Endodermal cell (in vitro differentiated cells): ENCODE measurements around the gene PLXNB3. TPM values are rescaled to one million over a fixed set of nuclear protein-coding genes. Genes with fewer than 3 reads are reported as not detected.
A peak's percentile ranks its signal among the peaks of the same experiment; 100 is the strongest.

Experiments
- DNase-seq: peaks from one replicate; pipeline ENCODE4 v3.0.0-alpha.2; 2017
- H3K27ac ChIP-seq: 2 replicates; pipeline ENCODE4 v1.5.1; 2013; ENCODE audit warnings: mild to moderate bottlenecking, low read depth, low read length, moderate library complexity
- H3K27me3 ChIP-seq: 2 replicates; pipeline ENCODE4 v1.6.1; 2013; ENCODE audit warnings: mild to moderate bottlenecking, low read length, moderate library complexity; ENCODE audit not compliant: insufficient read depth, control insufficient read depth, poor library complexity, severe bottlenecking
- H3K36me3 ChIP-seq: 2 replicates; pipeline ENCODE4 v1.7.0; 2013; ENCODE audit warnings: mild to moderate bottlenecking, low read length, moderate library complexity; ENCODE audit not compliant: control insufficient read depth, insufficient read depth
- H3K4me1 ChIP-seq: one replicate; pipeline ENCODE4 v1.7.0; 2013; ENCODE audit warnings: low read length; ENCODE audit not compliant: control insufficient read depth, insufficient read depth
- H3K4me3 ChIP-seq: 2 replicates; pipeline ENCODE4 v1.5.1; 2013; ENCODE audit warnings: mild to moderate bottlenecking, low read length, moderate library complexity
- H3K9ac ChIP-seq: 2 replicates; pipeline ENCODE4 v1.6.1; 2013; ENCODE audit warnings: mild to moderate bottlenecking, low read length, moderate library complexity; ENCODE audit not compliant: poor library complexity, severe bottlenecking; ENCODE audit errors: extremely low read depth
- H3K9me3 ChIP-seq: 2 replicates; pipeline ENCODE4 v1.6.1; 2013; ENCODE audit warnings: mild to moderate bottlenecking, low read length, moderate library complexity; ENCODE audit not compliant: control insufficient read depth
- H3K27ac Mint-ChIP-seq: 2 replicates; pipeline ENCODE4 v1.8.0; 2020; ENCODE audit warnings: mixed read lengths
- H3K27me3 Mint-ChIP-seq: 2 replicates; pipeline ENCODE4 v1.8.0; 2021; ENCODE audit warnings: mild to moderate bottlenecking, mixed read lengths; ENCODE audit not compliant: insufficient read depth
- H3K36me3 Mint-ChIP-seq: 2 replicates; pipeline ENCODE4 v1.8.0; 2020; ENCODE audit warnings: low read depth, mixed read lengths
- H3K4me1 Mint-ChIP-seq: 2 replicates; pipeline ENCODE4 v1.8.0; 2020; ENCODE audit warnings: mixed read lengths
- H3K4me3 Mint-ChIP-seq: 2 replicates; pipeline ENCODE4 v1.8.0; 2020; ENCODE audit warnings: mild to moderate bottlenecking, moderate library complexity, mixed read lengths
- H3K9me3 Mint-ChIP-seq: 2 replicates; pipeline ENCODE4 v1.8.0; 2020; ENCODE audit warnings: mild to moderate bottlenecking, mixed read lengths
- WGBS, 2 experiments: methylation state at CpG; one replicate each; pipeline versions ENCODE4 v1.1.5 to v1.1.7; 2013; ENCODE audit warnings: missing lambda C conversion rate in 2 of 2, mixed read lengths in 1 of 2; ENCODE audit not compliant: insufficient coverage in 1 of 2, insufficient read length in 1 of 2; 5-methylcytosine and 5-hydroxymethylcytosine counted together
- total RNA-seq, 2 donors: library from RNA; stranded (reverse); fragmentation: NEBNext Ultra II Directional in 1 of 2; extraction: Animal tissue kit (Norgen Biotek cat#: 25700) in 1 of 2; gene quantifications; 2 replicates in 1 of 2; 3 replicates in 1 of 2; pipeline ENCODE4 v1.2.1, GENCODE V29; 2021
- TF ChIP-seq, protein P1 (sequence below): fragments of 200-600 bp; sonication (generic); conservative IDR thresholded peaks from 2 replicates; pipeline ENCODE4 v1.5.0; 2021; ENCODE audit warnings: antibody characterized with exemption, mild to moderate bottlenecking

The PLXNB3 gene
- total RNA-seq, 2 donors from 2014 or later = 1.1 TPM

- TF ChIP-seq, protein P1, sequence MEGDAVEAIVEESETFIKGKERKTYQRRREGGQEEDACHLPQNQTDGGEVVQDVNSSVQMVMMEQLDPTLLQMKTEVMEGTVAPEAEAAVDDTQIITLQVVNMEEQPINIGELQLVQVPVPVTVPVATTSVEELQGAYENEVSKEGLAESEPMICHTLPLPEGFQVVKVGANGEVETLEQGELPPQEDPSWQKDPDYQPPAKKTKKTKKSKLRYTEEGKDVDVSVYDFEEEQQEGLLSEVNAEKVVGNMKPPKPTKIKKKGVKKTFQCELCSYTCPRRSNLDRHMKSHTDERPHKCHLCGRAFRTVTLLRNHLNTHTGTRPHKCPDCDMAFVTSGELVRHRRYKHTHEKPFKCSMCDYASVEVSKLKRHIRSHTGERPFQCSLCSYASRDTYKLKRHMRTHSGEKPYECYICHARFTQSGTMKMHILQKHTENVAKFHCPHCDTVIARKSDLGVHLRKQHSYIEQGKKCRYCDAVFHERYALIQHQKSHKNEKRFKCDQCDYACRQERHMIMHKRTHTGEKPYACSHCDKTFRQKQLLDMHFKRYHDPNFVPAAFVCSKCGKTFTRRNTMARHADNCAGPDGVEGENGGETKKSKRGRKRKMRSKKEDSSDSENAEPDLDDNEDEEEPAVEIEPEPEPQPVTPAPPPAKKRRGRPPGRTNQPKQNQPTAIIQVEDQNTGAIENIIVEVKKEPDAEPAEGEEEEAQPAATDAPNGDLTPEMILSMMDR = no peak
- Histone ChIP-seq H3K4me3 (no peak overlapping the region), H3K4me1 (no peaks in the 10 kb centered on the region), H3K36me3 (no peaks in the 10 kb centered on the region), H3K27ac (no peak overlapping the region), H3K9ac (no peak overlapping the region), H3K9me3 (no peaks in the 10 kb centered on the region), H3K27me3 (no peaks in the 10 kb centered on the region)
- Mint-ChIP-seq H3K9me3 (peaks cover 53% of the 10 kb centered on the region), H3K36me3 (no peaks in the 10 kb centered on the region), H3K27ac (no peak overlapping the region), H3K4me1 (no peaks in the 10 kb centered on the region), H3K27me3 (peaks cover 5% of the 10 kb centered on the region), H3K4me3 (no peak overlapping the region)
- WGBS, 2 experiments = 89 to 90% methylated on average over 5 to 18 of the region's 18 CpGs
- no peak for DNase-seq
Observed at GRCh38 chrX:153763298-153763932, 634 bp upstream of the PLXNB3 start.

- Histone ChIP-seq H3K9me3 (no peaks in the 10 kb centered on the region), H3K27me3 (no peaks in the 10 kb centered on the region), H3K4me3 (no peak overlapping the region), H3K9ac (no peak overlapping the region), H3K4me1 (no peaks in the 10 kb centered on the region), H3K36me3 (no peaks in the 10 kb centered on the region), H3K27ac (no peak overlapping the region)
- Mint-ChIP-seq H3K36me3 (no peaks in the 10 kb centered on the region), H3K9me3 (peaks cover 54% of the 10 kb centered on the region), H3K27me3 (peaks cover 5% of the 10 kb centered on the region), H3K4me1 (no peaks in the 10 kb centered on the region), H3K27ac (no peak overlapping the region), H3K4me3 (no peak overlapping the region)
- TF ChIP-seq, protein P1 = no peak
- WGBS, 2 experiments = 94% methylated on average over 7 of the region's 7 CpGs; no CpG with 5 or more reads in 1 of the 2 experiments
- DNase-seq = peak; percentile 32
Observed at GRCh38 chrX:153764786-153765137, 713 bp downstream of the PLXNB3 start.

DNA sequence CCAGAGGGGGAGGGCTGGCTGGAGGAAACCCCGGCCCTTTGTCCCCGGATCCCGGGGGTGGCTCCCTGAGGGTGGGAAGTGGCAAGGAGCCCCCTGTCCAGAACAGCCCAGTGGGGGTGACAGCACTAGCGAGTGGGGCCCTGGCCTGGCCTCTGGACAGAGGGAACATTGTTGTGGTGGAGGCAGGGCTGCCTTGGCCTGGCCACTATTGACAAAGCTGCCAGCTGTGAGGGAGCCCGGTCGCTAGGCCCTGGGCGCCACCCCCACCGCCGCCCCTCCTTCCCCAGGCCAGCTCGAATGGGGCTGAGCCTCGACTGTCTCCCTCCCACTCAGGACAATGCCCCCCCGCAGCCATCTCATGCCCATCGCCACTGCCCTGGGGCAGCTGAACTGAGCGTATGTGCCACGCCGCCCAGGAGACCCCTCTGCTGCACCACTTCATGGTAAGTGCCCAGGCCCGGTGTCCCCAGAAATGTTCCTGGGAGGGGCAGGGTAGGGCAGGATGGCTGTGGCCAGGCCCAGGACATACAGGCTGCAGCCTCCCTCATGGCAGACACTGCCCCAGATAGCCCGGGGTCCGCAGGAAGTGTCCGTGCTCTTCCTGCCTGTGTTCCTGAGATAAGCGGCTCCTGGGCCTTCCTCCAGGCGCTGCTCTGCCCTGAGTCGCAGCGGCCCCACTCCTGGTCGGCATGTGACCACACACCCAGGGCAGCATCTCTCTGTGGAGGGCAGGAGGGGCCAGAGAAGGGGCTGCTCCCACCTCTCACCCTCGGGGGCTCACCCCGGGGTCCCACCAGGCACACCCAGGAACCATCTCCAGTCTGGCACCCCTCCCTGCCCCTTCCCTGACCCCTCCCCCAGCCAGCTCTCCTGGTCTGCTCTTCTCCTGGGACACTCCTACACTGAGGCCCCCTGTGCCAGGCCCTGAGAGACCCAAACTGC is 1.4 kb downstream of the PLXNB3 start:
- Histone ChIP-seq H3K4me3 (no peak overlapping the region), H3K9ac (no peak overlapping the region)

More for the DNA sequence above, 1.4 kb downstream of the PLXNB3 start:
- TF ChIP-seq, protein P1 = no peak
- Mint-ChIP-seq H3K36me3 (no peaks in the 10 kb centered on the region), H3K27ac (no peak overlapping the region), H3K4me1 (no peaks in the 10 kb centered on the region), H3K27me3 (peaks cover 5% of the 10 kb centered on the region), H3K9me3 (peaks cover 52% of the 10 kb centered on the region), H3K4me3 (no peak overlapping the region)
- 89% methylated on average over 24 of the region's 27 CpGs; no CpG with 5 or more reads in 1 of the 2 experiments for WGBS, 2 experiments
- H3K27ac ChIP-seq = no peak overlapping the region
- H3K4me1 ChIP-seq = no peaks in the 10 kb centered on the region
- no peaks in the 10 kb centered on the region for H3K36me3 ChIP-seq
- peak; percentile 47 for DNase-seq
- H3K9me3 ChIP-seq = no peaks in the 10 kb centered on the region
- H3K27me3 ChIP-seq = no peaks in the 10 kb centered on the region
